Mesothelial cell of epicardium (in vitro differentiated cells): ENCODE results near the gene ASTE1. TPM values are rescaled to one million over a fixed set of nuclear protein-coding genes. Genes with fewer than 3 reads are reported as not detected.

Source experiments
- DNase-seq, 2 experiments: peaks; one replicate each; pipeline ENCODE4 v3.0.0; 2021; ENCODE audit warnings: low spot score in 2 of 2; ENCODE audit not compliant: unreplicated experiment in 2 of 2
- H3K27ac Mint-ChIP-seq: 2 replicates; pipeline ENCODE4 v1.8.0; 2021; ENCODE audit warnings: mixed read lengths
- H3K27me3 Mint-ChIP-seq: 2 replicates; pipeline ENCODE4 v1.8.0; 2021; ENCODE audit warnings: low read depth, mixed read lengths
- H3K36me3 Mint-ChIP-seq: 2 replicates; pipeline ENCODE4 v1.8.0; 2021; ENCODE audit warnings: mixed read lengths
- H3K4me1 Mint-ChIP-seq: 2 replicates; pipeline ENCODE4 v1.8.0; 2021; ENCODE audit warnings: mixed read lengths
- H3K4me3 Mint-ChIP-seq: 2 replicates; pipeline ENCODE4 v1.8.0; 2021; ENCODE audit warnings: mild to moderate bottlenecking, moderate library complexity, mixed read lengths
- H3K9me3 Mint-ChIP-seq: 2 replicates; pipeline ENCODE4 v1.8.0; 2021; ENCODE audit warnings: mixed read lengths
- CTCF ChIP-seq: fragments of 200-600 bp; sonication (generic); IDR thresholded peaks from one replicate; pipeline ENCODE4 v1.5.0; 2021; ENCODE audit warnings: antibody characterized with exemption; ENCODE audit not compliant: unreplicated experiment
- total RNA-seq: library from RNA; stranded (reverse); gene quantifications from 3 replicates; pipeline ENCODE4 v1.2.1, GENCODE V29; 2021

Gene ASTE1
- total RNA-seq, 1 donor from 2014 or later = 7.4 TPM

DNA sequence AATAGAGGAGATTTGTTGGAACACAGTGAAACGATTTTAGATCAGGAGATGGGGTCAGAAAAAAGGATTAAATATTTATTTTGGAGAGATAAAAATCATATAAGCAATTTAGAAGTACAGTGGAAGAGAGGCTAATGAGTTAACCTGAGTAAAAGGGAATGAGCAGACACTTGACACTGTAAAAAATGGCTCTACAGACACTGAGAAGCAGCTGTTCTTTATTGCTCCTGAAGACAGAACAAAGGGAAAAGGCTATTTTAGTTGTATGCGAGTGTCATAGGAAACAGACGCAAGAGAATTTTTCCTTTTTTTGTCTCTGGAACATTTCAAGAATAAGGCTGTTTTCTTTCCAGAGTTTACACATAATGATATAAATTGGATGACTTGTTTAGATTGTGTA lies 34.3 kb downstream of the ASTE1 start:
- H3K4me1 Mint-ChIP-seq = no peaks in the 10 kb centered on the region
- no peak for TF ChIP-seq CTCF
- peaks cover 12% of the 10 kb centered on the region for H3K36me3 Mint-ChIP-seq
- H3K27me3 Mint-ChIP-seq = no peaks in the 10 kb centered on the region
- H3K9me3 Mint-ChIP-seq = no peaks in the 10 kb centered on the region
- no peak overlapping the region for H3K27ac Mint-ChIP-seq
- no peak overlapping the region for H3K4me3 Mint-ChIP-seq
- DNase-seq = no peak

GRCh38 chr3:130991126-130991525 lies 35.5 kb downstream of the ASTE1 start:
- Mint-ChIP-seq H3K27me3 (no peaks in the 10 kb centered on the region), H3K9me3 (no peaks in the 10 kb centered on the region), H3K4me1 (no peaks in the 10 kb centered on the region), H3K36me3 (peaks cover 10% of the 10 kb centered on the region), H3K27ac (no peak overlapping the region), H3K4me3 (no peak overlapping the region)
- TF ChIP-seq CTCF = no peak
- DNase-seq = no peak

DNA sequence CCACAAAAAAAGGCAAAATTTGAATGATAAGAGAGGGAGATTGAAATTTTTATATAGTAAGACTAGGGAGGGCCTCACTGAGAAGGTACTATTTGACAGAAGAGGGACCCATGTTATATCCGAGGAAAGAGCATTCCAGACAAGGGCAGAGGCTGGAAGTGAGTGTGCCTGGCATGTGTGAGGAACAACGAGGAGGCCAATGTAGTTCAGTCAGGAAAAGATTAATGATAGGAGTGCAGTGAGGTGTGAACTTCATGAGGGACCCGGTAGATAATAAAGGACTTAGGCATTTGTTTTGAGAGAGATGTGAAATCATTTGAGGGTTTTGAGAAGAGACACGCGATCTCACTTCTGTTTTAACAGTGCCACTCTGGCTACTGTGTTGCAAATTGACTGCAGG lies 36.3 kb downstream of the ASTE1 start:
- Mint-ChIP-seq H3K36me3 (peaks cover 10% of the 10 kb centered on the region), H3K9me3 (no peaks in the 10 kb centered on the region), H3K4me1 (no peaks in the 10 kb centered on the region), H3K27ac (no peak overlapping the region), H3K27me3 (no peaks in the 10 kb centered on the region), H3K4me3 (no peak overlapping the region)
- DNase-seq = no peak
- TF ChIP-seq CTCF = no peak

- H3K27ac Mint-ChIP-seq = no peak overlapping the region
- no peaks in the 10 kb centered on the region for H3K4me1 Mint-ChIP-seq
- H3K9me3 Mint-ChIP-seq = no peaks in the 10 kb centered on the region
- DNase-seq = no peak
- H3K4me3 Mint-ChIP-seq = no peak overlapping the region
- peaks cover 18% of the 10 kb centered on the region for H3K36me3 Mint-ChIP-seq
- TF ChIP-seq CTCF = no peak
- no peaks in the 10 kb centered on the region for H3K27me3 Mint-ChIP-seq
Measured at GRCh38 chr3:130981469-130981868, 45.2 kb downstream of the ASTE1 start.

GRCh38 chr3:130979117-130979516 lies 47.5 kb downstream of the ASTE1 start:
- Mint-ChIP-seq H3K4me1 (no peaks in the 10 kb centered on the region), H3K27ac (no peak overlapping the region), H3K4me3 (no peak overlapping the region), H3K27me3 (no peaks in the 10 kb centered on the region), H3K36me3 (peaks cover 16% of the 10 kb centered on the region), H3K9me3 (no peaks in the 10 kb centered on the region)
- TF ChIP-seq CTCF = no peak
- DNase-seq = no peak

DNA sequence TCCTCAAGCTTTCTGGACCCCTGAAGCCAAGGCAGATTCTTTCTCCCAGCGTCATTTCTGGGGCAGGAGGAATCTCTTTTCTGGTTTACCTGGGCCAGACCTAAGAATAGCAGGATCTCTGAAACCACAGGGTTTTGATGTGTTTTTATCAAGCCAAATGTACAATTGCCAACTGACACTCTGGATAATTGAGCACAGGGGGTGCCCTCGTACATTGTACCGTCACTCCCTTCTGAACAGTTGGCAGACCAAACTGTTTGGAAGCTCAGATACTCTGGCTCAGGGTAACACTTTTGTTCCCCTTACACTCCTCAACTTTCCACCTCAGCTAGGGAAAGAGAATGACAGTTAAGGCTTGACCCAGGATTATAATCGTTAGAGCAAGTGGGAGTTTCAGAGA lies 49.9 kb downstream of the ASTE1 start:
- H3K4me3 Mint-ChIP-seq = no peak overlapping the region
- DNase-seq = no peak
- no peak overlapping the region for H3K27ac Mint-ChIP-seq
- no peak for TF ChIP-seq CTCF
- no peaks in the 10 kb centered on the region for H3K9me3 Mint-ChIP-seq
- H3K27me3 Mint-ChIP-seq = no peaks in the 10 kb centered on the region
- no peaks in the 10 kb centered on the region for H3K4me1 Mint-ChIP-seq
- H3K36me3 Mint-ChIP-seq = peaks cover 21% of the 10 kb centered on the region
